ENCODE data around the gene ASIC2.

Gene ASIC2

GRCh38 chr17:33292981-33293867 lies at the start of gene ASIC2:
ASIC2 (minus strand) TSS chr17:33293295.
- peak; percentile 35 for DNase-seq (ENCODE audit: extremely low spot score)
- POLR2A ChIA-PET = no interaction called here
- CTCF ChIA-PET = interaction anchor here (0.5 kb wide), 2 partner anchors 260 to 303 kb away, joined by 3 to 4 read pairs; no protein-coding TSS in a partner anchor
- TF ChIP-seq CTBP1 (IDR thresholded peaks at IDR 0.05; ENCODE audit: borderline replicate concordance) = no peak
- no peak for TF ChIP-seq BHLHE40 (IDR thresholded peaks at IDR 0.05; ENCODE audit: borderline replicate concordance)
- TF ChIP-seq SUZ12 (IDR thresholded peaks at IDR 0.05) = no peak
- TF ChIP-seq ELF4 (IDR thresholded peaks at IDR 0.05) = no peak
- no peak for TF ChIP-seq LEF1 (IDR thresholded peaks at IDR 0.05; ENCODE audit: borderline replicate concordance)
- TF ChIP-seq, protein P1, sequence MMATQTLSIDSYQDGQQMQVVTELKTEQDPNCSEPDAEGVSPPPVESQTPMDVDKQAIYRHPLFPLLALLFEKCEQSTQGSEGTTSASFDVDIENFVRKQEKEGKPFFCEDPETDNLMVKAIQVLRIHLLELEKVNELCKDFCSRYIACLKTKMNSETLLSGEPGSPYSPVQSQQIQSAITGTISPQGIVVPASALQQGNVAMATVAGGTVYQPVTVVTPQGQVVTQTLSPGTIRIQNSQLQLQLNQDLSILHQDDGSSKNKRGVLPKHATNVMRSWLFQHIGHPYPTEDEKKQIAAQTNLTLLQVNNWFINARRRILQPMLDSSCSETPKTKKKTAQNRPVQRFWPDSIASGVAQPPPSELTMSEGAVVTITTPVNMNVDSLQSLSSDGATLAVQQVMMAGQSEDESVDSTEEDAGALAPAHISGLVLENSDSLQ (IDR thresholded peaks at IDR 0.05) = no peak
- TF ChIP-seq FOXA1 (IDR thresholded peaks at IDR 0.05) = no peak
- no peak for TF ChIP-seq FOXM1 (IDR thresholded peaks at IDR 0.05; ENCODE audit: borderline replicate concordance)
- TF ChIP-seq SP1 (IDR thresholded peaks at IDR 0.05) = no peak
- no peak for TF ChIP-seq ARNT (IDR thresholded peaks at IDR 0.05)
- TF ChIP-seq HDGF (IDR thresholded peaks at IDR 0.05; ENCODE audit: borderline replicate concordance) = no peak
- TF ChIP-seq ZNF384 (IDR thresholded peaks at IDR 0.05) = no peak
- no peak for TF ChIP-seq L3MBTL2 (conservative IDR thresholded peaks at IDR 0.05)
- no peak for TF ChIP-seq FOXK2 (IDR thresholded peaks at IDR 0.05)
- no peak for TF ChIP-seq TARDBP (IDR thresholded peaks at IDR 0.05)
- no peak for TF ChIP-seq NFRKB (IDR thresholded peaks at IDR 0.05)

DNA sequence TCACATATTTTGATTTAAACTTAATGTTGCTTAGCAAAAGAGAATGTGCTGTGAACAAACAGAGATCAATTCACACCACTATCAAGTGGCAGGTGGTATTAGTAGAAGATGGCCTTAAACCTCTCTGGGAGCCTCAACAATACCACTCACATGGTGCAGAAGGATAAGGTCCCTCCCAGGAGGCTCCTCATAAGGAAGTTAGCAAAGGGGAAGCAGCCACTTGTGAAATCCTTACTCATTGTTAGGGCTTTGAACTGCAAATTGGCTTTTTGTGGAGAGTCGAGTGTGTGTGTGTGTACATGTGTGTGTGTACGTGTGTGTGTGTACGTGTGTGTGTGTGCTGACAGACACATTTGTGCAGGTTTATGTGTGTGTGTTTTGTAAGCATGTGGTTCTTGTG lies 48.9 kb upstream of the ASIC2 start:
- ChIA-PET POLR2A (no interaction called here), CTCF (no interaction called here)
- TF ChIP-seq ELF4 (IDR thresholded peaks at IDR 0.05) (no peak), HDGF (IDR thresholded peaks at IDR 0.05; ENCODE audit: borderline replicate concordance) (no peak), TARDBP (IDR thresholded peaks at IDR 0.05) (no peak), FOXM1 (IDR thresholded peaks at IDR 0.05; ENCODE audit: borderline replicate concordance) (no peak), SUZ12 (IDR thresholded peaks at IDR 0.05) (no peak), NFRKB (IDR thresholded peaks at IDR 0.05) (no peak), L3MBTL2 (conservative IDR thresholded peaks at IDR 0.05) (no peak), ARNT (IDR thresholded peaks at IDR 0.05) (no peak), BHLHE40 (IDR thresholded peaks at IDR 0.05; ENCODE audit: borderline replicate concordance) (no peak), FOXA1 (IDR thresholded peaks at IDR 0.05) (no peak), ZNF384 (IDR thresholded peaks at IDR 0.05) (no peak)
- TF ChIP-seq, protein P1 (IDR thresholded peaks at IDR 0.05) = no peak
- DNase-seq (ENCODE audit: extremely low spot score) = no peak

- TF ChIP-seq L3MBTL2 (conservative IDR thresholded peaks at IDR 0.05) (no peak), CTBP1 (IDR thresholded peaks at IDR 0.05; ENCODE audit: borderline replicate concordance) (no peak), FOXM1 (IDR thresholded peaks at IDR 0.05; ENCODE audit: borderline replicate concordance) (no peak), HDGF (IDR thresholded peaks at IDR 0.05; ENCODE audit: borderline replicate concordance) (no peak)
- POLR2A ChIA-PET = no interaction called here
- CTCF ChIA-PET = no interaction called here
Measured at GRCh38 chr17:33338242-33338641, 45.1 kb upstream of the ASIC2 start.

DNA sequence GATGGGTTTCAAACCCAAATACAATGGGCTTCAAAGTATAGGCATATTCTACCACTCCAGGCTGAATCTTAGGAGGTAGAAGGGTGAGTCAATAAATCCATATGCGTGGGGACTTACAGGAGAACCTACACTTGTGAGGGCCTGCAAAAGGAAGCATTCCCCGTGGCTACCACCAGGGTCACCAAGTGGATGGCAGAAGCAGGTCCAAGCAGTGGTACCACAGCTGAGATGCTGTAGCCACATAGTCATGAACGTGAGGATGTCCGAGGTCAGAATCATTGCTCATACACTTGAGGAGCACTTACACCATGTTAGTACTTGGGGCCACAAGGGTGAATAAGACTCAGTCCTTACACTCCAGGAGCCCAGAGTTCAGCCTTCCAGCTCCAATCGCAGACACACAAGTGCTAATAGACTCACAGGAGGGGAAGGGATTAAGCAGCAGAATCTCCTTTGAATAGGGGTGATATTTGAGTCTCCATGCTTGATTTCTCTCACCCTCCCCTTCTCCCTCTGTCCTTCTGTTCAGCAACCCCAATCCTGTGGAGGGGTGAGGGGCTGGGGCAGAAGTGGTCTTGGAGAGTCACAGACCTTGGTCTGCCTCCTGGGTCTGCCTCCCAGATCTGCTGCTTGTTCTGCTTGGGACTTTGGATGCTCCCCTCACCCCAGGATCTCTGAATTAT lies 42.5 kb upstream of the ASIC2 start:
- POLR2A ChIA-PET = no interaction called here
- TF ChIP-seq ZNF384 (IDR thresholded peaks at IDR 0.05) = no peak
- no peak for TF ChIP-seq ELF4 (IDR thresholded peaks at IDR 0.05)
- no peak for TF ChIP-seq NFRKB (IDR thresholded peaks at IDR 0.05)
- no peak for TF ChIP-seq L3MBTL2 (conservative IDR thresholded peaks at IDR 0.05)
- TF ChIP-seq CTBP1 (IDR thresholded peaks at IDR 0.05; ENCODE audit: borderline replicate concordance) = no peak
- CTCF ChIA-PET = interaction anchor here (1.1 kb wide), 1 partner anchor 9 kb away, joined by 4 read pairs; no protein-coding TSS in a partner anchor
- DNase-seq (ENCODE audit: extremely low spot score) = no peak

More at GRCh38 chr17:33338242-33338641, 45.1 kb upstream of the ASIC2 start:
- no peak for DNase-seq (ENCODE audit: extremely low spot score)

GRCh38 chr17:33334703-33335102 lies 41.6 kb upstream of the ASIC2 start:
- no peak for DNase-seq (ENCODE audit: extremely low spot score)
- ChIA-PET CTCF (interaction anchor here (1.1 kb wide), 1 partner anchor 10 kb away, joined by 4 read pairs; no protein-coding TSS in a partner anchor), POLR2A (no interaction called here)
- TF ChIP-seq, protein P1 (IDR thresholded peaks at IDR 0.05) = no peak
- TF ChIP-seq SP1 (IDR thresholded peaks at IDR 0.05) (no peak), CTBP1 (IDR thresholded peaks at IDR 0.05; ENCODE audit: borderline replicate concordance) (no peak), HDGF (IDR thresholded peaks at IDR 0.05; ENCODE audit: borderline replicate concordance) (no peak), LEF1 (IDR thresholded peaks at IDR 0.05; ENCODE audit: borderline replicate concordance) (no peak), NFRKB (IDR thresholded peaks at IDR 0.05) (no peak), ELF4 (IDR thresholded peaks at IDR 0.05) (no peak), SUZ12 (IDR thresholded peaks at IDR 0.05) (no peak), L3MBTL2 (conservative IDR thresholded peaks at IDR 0.05) (no peak), ZNF384 (IDR thresholded peaks at IDR 0.05) (no peak), TARDBP (IDR thresholded peaks at IDR 0.05) (no peak), FOXK2 (IDR thresholded peaks at IDR 0.05) (no peak), BHLHE40 (IDR thresholded peaks at IDR 0.05; ENCODE audit: borderline replicate concordance) (no peak), FOXM1 (IDR thresholded peaks at IDR 0.05; ENCODE audit: borderline replicate concordance) (no peak), FOXA1 (IDR thresholded peaks at IDR 0.05) (no peak), ARNT (IDR thresholded peaks at IDR 0.05) (no peak)

Data from HEK293T (cell line).